ENCODE data around the gene SLBP. TPM values are rescaled to one million over a fixed set of nuclear protein-coding genes. Genes with fewer than 3 reads are reported as not detected.
A peak's percentile ranks its signal among the peaks of the same experiment; 100 is the strongest.

Gene SLBP
- polyA plus RNA-seq, 4 donors, result 92.6 to 105 (median 102) TPM

DNA sequence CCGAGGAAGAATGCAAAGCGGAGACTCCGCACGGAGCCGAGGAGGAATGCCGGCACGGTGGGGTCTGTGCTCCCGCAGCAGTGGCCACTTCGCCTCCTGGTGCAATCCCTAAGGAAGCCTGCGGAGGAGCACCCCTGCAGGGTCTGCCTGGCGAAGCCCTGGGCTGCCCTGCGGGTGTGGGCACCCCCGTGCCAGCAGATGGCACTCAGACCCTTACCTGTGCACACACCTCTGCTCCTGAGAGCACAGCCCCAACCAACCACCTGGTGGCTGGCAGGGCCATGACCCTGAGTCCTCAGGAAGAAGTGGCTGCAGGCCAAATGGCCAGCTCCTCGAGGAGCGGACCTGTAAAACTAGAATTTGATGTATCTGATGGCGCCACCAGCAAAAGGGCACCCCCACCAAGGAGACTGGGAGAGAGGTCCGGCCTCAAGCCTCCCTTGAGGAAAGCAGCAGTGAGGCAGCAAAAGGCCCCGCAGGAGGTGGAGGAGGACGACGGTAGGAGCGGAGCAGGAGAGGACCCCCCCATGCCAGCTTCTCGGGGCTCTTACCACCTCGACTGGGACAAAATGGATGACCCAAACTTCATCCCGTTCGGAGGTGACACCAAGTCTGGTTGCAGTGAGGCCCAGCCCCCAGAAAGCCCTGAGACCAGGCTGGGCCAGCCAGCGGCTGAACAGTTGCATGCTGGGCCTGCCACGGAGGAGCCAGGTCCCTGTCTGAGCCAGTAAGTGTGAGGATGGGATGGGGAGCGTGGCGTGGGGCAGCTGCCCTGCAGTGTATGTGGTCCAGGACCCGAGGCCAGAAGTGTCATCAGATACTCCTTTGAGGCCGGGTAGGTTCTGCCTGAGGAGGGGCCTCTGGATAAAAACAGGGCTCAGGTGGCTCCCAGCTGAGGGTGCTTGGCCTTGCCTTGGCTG, 16.2 kb upstream of the SLBP start:
- no peak for DNase-seq (ENCODE audit: low read depth in 4 of 4, low spot score in 3 of 4)

DNA sequence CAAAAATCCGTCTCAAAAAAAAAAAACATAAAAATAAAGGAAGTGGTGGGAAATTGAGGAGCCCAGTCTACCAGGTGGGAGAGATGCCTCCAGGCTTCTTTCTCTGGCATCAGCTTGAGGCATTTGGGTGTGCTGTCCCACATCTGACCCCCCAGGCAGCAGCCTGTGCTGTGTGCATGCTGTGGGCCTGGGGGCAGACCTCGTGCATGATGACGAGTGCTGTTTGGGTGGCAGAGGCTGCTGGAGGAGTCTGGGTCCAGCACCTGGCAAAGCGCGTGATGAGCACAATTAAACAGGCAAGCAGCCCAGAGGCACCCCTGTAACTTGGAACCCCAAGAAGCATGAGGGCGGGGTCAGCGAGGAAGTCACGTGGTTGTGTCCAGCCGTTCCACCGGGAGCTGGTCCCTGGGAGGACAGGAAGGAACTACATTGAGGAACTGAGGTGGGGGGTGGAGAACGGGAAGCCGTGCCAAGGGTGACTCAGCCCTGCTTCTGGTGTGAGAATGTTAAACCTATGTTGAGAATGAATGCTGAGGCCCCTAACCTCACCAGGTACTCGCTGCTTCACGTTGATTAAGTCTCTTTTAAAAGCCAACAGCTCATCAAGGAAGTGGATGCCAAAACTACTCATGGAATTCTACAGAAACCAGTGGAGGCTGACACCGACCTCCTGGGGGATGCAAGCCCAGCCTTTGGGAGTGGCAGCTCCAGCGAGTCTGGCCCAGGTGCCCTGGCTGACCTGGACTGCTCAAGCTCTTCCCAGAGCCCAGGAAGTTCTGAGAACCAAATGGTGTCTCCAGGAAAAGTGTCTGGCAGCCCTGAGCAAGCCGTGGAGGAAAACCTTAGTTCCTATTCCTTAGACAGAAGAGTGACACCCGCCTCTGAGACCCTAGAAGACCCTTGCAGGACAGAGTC, 15.3 kb upstream of the SLBP start:
- DNase-seq (ENCODE audit: low read depth in 4 of 4, low spot score in 3 of 4), result no peak

DNA sequence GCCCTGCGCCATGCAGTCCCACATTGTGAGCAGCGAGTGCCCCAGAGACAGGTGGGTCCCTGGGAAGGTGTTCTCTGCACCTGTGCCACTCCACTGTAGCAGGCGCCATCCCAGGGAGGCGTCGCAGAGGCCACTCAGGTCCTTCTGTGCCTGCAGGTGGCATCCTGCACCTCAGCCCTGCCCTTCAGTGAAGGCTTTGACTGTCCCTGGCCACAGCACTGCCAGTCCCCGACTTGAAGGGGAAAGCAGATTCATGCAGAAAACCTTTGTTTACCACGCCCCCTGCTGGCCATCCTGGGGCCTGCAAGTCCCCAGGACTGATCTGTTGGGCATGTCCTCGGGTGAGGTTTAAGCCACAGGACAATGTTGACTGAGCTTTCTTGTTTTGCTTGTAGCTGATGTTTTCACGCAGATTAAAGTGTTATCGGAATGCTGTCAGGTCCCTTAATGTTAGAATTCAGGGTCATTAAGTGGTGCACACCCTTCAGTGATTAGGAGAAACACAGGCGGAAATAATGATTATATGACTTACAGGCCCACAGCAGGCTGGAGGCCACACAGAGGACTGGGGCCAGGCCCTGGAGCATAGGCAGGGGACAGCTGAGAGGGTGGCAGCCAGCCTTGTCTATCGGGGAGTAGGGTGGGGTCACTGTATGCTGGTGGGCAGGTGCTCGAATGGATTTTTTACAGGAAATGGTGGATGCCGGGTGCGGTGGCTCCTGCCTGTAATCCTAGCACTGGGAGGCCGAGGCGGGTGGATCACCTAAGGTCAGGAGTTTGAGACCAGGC, 14.2 kb upstream of the SLBP start:
- DNase-seq (ENCODE audit: low read depth in 4 of 4, low spot score in 3 of 4), result peak in 3 of 4 donors; percentile 72 to 82 (median 76)

DNA sequence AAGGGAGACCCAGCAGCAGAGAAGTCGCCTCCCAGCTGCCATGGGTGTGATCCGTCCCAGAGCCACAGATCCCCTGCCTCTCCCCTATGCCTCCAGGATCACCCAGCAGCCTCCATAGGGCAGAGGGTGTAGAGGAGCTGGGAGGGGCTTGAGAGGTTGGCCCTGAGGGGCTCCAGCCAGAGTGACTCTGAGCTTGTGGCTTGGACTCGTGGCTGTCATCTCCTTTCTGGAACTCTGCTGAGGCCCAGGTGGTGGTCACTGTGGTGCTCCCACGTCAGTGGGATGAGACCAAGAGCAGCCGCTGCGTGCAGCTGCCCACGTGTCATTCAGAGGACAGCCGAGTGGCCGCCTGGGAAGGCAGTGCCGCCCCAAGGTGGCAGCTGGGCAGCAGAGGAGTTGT, 13.4 kb upstream of the SLBP start:
- no peak for DNase-seq (ENCODE audit: low read depth in 4 of 4, low spot score in 3 of 4)

DNA sequence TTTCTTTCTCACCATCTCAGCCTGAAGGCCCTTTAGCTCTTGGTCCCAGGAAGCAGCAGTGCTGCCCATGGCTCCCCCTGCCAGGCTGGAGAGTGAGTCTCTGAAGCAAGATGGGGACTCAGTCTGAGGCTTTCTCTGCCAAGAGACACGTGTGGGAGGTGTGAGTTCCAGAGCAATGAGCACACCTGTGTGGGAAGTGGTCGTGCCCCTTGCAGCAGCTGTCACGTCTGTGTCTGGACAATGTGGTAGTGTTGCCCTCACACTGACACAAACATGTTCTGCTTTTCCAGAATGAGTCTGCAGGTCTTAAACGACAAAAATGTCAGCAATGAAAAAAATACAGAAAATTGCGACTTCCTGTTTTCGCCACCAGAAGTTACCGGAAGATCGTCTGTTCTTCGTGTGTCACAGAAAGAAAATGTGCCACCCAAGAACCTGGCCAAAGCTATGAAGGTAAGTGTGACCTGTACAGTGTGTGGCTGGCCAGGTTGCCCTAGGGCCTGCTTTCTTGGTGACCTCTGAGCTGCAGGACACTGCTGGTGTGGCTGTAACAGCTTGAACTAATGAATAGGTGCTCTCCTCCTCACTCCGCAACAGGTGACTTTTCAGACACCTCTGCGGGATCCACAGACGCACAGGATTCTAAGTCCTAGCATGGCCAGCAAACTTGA, 11.1 kb upstream of the SLBP start:
- DNase-seq (ENCODE audit: low read depth in 4 of 4, low spot score in 3 of 4), result no peak

DNA sequence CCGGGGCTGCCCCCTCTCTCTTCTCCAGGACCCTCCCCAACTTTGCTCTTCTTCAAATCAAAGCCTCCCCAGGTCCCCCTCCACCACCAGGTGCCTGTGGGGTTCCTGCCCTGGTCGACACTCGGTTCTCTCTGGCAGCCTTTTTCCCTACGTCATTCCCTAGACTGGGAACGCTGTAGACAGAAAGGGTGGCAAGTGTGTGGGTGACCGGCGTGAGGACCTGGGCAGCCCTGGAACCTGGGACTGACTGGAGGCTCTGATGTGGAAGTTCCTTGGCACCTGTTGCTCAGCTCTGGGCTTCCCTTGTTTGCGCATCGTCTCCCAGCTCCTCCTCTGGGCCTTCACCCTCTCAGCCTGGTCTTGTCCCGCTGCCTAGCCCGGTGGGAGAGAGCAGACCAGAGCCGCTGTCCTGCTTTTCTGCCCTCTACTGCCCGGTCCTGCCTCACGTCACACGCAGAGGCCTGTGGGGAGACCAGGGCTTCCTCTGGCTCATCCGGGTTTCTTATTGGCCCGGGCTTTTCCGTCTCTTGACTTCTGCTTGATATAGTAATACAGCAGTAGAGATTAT, 10.5 kb upstream of the SLBP start:
- DNase-seq (ENCODE audit: low read depth in 4 of 4, low spot score in 3 of 4), result no peak

DNA sequence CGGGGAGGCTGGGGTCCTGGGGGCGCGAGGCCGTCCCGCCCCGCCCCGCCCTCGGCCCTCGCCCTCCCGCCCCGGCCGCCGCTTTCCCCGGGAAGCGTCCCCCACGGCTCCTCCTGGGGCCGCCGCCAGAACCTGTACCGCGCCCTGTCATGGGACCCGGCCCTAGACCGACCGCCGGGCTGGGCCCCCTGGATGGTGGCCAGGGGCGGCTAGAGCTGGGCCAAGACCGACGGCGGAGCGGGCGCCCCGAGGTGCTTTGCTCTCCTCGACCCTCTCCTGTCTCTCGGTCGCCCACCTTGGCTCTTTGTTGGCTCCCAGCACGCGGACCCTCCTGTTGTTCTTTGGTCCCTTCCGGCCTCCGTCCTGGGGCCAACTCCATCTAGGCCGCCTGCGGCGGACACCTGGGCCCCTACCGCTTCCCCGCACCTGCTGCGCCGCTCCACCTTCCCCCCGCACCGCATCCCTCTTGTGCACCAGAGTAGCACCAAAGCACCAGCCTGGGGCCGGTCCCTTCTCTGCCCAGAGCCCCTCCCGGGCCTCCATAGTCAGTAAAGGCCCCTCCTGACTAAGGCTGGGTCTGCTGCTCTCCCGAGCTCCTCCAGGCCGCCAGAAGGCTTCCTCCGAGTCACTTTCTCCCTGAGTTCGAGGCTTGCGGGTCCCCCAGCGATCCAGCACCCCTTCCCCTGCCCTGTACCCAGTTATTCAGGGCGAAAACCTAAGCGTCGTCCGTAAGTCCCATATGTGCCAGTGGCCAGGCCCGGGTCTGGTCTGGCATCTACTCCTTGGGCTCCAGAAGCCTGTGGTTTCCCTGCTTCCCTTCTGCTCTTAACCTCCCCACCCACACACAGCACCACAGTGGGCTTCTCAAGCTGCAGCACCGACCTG, 9.8 kb upstream of the SLBP start:
- DNase-seq (ENCODE audit: low read depth in 4 of 4, low spot score in 3 of 4), result no peak

DNA sequence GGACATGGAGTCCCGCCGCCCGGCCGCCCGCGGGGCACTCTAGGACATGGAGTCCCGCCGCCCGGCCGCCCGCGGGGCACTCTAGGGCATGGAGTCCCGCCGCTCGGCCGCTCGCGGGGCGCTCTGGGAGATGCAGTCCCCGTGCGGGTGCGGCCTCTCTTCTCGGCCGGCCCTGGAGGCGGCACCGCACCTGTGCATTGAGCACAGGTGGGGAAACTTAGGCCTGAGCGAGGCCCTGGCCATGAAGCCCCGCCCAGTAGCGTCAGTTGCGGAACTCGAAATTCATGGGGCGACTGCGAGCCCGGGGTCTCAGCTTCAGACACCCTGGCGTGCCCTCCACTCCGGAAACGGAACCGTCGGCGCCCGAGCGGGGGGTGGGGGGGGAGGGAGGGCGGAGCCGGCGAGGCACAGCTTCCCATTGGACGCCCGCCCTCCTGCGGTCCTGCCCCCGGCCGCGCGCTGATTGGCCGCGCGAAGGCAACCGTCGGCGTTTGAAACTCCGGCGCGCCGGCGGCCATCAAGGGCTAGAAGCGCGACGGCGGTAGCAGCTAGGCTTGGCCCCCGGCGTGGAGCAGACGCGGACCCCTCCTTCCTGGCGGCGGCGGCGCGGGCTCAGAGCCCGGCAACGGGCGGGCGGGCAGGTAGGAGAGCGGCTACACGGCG, 9.0 kb upstream of the SLBP start, which contains the start of the genes TACC3 and TMEM129:
Gene TACC3 (plus strand): TSS at position 519 of the 663 bp plus-strand sequence. CDS start 1,901 bp downstream, outside the sequence.
Gene TMEM129 (minus strand): TSS at position 321 of the 663 bp plus-strand sequence. CDS start 486 bp downstream, outside the sequence.
- DNase-seq (ENCODE audit: low read depth in 4 of 4, low spot score in 3 of 4), result peak; percentile 87 to 89 (median 88)

DNA sequence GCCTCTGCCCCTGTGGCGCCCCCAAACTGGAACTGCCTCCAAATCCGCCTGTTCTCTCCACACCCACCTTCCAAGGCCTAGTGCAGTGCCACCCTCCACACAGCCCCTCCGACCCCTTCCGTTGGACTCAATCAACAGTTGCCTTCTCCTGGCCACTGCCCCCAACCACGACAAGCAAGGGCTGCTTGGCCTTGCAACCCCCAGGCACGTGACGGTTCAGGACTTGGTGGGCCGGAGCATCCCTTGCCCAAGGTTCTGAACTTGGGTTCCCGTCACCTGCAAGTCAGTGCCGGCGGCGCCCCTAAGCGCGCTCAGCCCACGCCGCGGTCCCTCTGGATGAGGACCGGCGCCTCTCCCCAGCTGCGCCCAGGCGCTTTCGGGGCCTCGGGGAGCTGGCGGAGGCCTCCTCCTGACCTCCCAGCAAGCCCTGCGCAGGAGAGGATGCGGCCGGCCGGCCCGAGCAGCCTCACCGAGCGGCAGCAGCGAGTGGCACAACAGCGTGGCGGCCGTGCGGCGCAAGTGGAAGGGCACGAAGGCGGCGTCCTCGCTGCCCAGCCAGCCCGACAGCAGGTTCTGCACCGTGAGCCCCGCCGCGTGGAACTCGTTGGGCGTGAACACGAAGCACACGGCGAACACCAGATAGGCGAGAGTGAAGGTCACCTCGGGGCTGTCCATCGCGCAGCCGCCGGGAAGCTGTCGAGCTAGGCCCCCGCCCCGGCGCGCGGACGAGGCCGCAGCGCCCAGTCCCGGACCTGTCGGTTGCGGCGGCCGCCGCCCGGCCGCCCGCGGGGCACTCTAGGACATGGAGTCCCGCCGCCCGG, 8.3 kb upstream of the SLBP start:
- no peak for DNase-seq (ENCODE audit: low read depth in 4 of 4, low spot score in 3 of 4)

DNA sequence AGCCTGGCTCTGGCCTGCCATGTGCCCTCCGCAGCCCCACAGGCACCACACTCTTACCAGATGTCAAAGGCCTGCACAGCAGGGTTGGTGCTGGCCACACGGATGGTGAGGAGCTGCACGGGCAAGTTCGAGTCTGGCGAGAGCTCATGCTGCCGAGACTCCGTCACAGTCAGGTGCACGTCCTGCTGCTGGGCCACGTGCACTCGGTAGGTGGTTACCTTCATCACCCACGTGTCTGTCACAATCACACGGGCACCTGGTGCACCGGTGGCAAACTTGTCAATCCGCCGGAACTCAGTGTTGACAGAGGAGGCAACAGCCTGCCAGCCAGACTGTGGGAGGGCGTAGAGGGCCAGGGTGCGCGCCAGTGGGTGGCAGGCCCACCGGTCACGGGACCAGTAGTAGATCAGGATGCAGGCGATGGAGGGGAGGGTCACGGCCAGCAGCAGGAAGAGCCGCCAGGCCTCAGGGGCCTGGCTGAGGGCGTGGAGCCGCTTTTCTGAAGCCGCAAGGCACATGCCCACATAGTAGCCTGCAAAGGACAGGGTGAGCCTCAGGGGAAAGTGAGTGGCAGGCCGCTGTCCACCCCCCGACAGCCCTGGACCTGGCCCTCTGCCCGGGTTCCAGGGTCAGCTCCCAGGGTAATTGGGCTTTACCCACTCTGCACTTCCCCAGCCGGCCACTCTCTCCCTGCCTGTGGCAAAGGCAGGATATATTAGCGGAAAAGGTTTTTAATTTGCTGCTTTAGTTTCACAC, 6.2 kb upstream of the SLBP start:
- no peak for DNase-seq (ENCODE audit: low read depth in 4 of 4, low spot score in 3 of 4)

DNA sequence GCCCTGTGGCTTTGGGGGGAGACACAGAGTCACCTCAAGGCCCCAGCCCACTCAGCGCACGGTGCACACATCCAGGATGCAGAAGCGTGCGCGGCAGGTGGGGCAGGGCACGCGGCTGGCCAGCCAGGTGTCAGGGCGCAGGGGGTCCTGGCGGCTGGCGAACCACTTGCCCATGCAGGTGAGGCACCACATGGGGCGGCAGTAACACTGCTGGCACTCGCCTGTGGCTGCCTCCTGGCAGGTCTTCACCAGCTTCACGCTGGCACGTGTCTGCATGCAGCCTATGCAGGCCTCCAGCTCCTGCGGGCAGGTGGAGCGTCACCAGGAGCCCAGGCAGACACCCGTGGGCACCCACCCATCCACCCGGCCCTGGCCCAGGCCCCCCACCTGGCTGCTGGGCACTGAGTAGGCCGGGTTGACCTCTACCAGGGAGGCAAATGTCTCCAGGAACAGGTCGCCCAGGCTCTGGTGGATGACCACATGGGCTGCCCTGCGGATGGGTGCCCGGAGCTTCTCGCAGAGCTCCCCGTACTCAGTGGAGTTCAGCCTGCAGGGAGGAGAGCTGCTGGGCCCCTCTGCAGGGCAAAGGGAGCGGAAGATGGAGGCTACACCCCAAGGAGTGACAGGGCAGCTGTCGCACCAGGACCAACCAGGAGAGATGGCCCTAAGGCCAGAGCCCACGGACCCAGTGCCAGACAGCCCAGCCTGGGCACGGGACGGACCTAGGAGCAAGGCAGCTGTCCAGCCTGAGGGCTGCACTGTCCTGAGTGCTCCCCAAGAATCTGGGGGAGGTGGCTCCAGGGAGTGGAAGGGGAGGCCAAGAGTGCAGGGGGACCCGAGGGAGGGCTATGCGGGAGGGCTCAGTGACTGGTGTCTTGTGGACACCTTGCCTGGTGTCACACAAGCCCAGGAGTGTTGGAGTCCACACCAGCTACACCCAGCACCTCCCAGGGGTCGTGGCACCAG, 5.3 kb upstream of the SLBP start:
- no peak for DNase-seq (ENCODE audit: low read depth in 4 of 4, low spot score in 3 of 4)

DNA sequence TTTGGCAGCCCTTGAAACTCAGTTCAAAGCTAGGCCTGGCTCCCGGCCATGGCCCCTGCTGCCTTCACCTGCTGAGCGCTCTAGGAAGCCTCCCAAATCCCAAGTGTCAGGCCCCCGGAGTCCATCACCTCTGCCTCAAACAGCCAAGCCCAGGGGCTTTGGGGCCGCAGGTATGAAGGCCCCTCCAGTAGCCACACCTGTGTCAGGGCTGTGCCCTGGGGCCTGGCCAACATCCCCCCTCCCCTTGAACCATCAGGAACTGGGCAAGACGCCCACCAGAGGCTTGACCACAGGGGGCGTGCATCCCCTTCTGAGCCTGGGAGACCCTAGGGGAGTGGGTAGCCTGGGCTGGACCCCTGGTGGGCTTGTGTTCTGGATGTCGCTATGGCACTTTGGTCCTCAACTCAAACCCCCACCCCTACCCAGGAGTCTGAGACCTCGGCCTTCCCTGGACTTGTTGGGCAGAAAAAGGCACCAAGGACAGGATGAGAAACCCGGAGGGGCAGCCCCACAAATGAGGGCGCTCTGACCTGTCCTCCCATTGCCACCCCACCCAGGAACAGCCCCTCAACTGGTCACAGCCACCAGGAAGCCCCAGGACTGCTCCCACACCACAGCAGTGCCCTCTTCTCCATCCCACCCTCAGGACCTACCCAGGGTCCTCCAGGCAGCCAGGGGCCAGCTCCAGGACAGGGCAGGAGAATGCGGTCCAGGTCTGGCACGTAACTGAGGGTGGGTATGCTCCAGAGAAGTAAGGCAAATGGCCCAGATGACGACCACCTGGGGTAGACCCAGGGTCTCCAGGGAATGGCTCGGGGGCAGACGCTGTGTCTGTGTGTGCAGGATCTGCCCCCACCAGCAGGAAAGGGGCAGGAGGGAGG, 4.2 kb upstream of the SLBP start:
- no peak for DNase-seq (ENCODE audit: low read depth in 4 of 4, low spot score in 3 of 4)

DNA sequence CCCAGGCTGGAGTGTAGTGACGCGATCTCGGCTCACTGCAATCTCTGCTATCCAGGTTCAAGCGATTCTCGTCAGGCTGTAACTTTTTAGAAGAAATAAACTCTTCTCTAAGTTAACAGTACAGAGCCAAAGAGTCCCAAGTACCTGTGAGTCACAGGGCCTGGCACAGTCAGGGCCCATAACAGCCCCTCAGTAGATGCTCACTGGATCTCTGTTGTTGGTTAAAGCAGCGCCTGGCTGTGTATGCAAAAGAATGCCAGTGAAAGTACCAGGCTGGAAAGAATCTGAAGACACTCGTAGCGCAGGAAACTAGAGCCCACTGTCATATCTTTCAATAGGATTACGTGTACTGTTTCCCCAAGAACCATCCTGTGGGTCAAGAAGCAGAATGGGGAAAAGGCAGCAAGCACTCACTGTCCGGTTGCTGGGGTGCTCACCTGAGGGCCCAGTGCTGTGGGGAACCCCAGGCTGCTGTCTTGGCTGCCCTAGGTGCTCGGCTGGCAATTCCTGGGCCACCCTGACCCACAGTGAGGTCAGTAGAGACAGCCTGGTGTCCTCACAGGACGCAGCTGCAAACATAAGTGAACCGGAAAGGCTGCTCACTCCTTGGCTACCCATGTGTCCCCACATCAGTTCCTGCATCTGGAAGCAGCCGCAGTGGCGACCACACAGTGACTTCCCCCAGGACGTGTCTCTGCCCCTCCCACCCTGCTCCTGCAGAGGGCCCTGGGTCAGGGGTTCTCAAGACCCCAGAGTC, 3.1 kb upstream of the SLBP start:
- no peak for DNase-seq (ENCODE audit: low read depth in 4 of 4, low spot score in 3 of 4)
